WTC11 (cell line): ENCODE measurements around the gene RGS13. TPM values are rescaled to one million over a fixed set of nuclear protein-coding genes. Genes with fewer than 3 reads are reported as not detected.

Experiments
- ATAC-seq: fragments of 200-7000 bp; cut with Tn5 transposase; 2 replicates; pipeline ENCODE4 v1.10.0; 2021; ENCODE audit warnings: mild to moderate bottlenecking, moderate library complexity
- CTCF ChIA-PET: fragments of 300-600 bp; sonication (Branson Sonifier 250); formaldehyde crosslinking; loops from one replicate; lab custom pipeline; 2021; ENCODE audit warnings: antibody characterized with exemption; lab: Charles Lee
- POLR2A ChIA-PET: fragments of 350-600 bp; sonication (Branson Sonifier 250); formaldehyde crosslinking; loops from one replicate; lab custom pipeline; 2021; ENCODE audit warnings: antibody characterized with exemption; lab: Charles Lee
- DNase-seq: peaks from one replicate; pipeline ENCODE4 v3.0.0; 2021; ENCODE audit warnings: low spot score
- H3K27ac Mint-ChIP-seq: 2 replicates; pipeline ENCODE4 v1.8.0; 2021; ENCODE audit warnings: mixed read lengths
- H3K27me3 Mint-ChIP-seq: 2 replicates; pipeline ENCODE4 v1.8.0; 2021; ENCODE audit warnings: low read depth, mild to moderate bottlenecking, moderate library complexity, mixed read lengths
- H3K36me3 Mint-ChIP-seq: 2 replicates; pipeline ENCODE4 v1.8.0; 2021; ENCODE audit warnings: mixed read lengths
- H3K4me1 Mint-ChIP-seq: 2 replicates; pipeline ENCODE4 v1.8.0; 2022; ENCODE audit warnings: mixed read lengths
- H3K4me3 Mint-ChIP-seq: 2 replicates; pipeline ENCODE4 v1.8.0; 2021; ENCODE audit warnings: mild to moderate bottlenecking, moderate library complexity, mixed read lengths
- H3K9me3 Mint-ChIP-seq: 2 replicates; pipeline ENCODE4 v1.8.0; 2021; ENCODE audit warnings: mixed read lengths
- ARID4B ChIP-seq: sonication (generic); formaldehyde crosslinking; IDR thresholded peaks from 2 replicates; pipeline ENCODE4 v1.8.0; 2023; ENCODE audit warnings: missing genetic modification reagents, mild to moderate bottlenecking, borderline replicate concordance
- CDX4 ChIP-seq: fragments of 250-450 bp; sonication (Bioruptor Pico); IDR thresholded peaks from 2 replicates; pipeline ENCODE4 v1.9.0; 2021; ENCODE audit warnings: moderate library complexity, mild to moderate bottlenecking, inconsistent platforms, borderline replicate concordance
- CREM ChIP-seq: sonication (generic); formaldehyde crosslinking; IDR thresholded peaks from 2 replicates; pipeline ENCODE4 v1.8.1; 2022; ENCODE audit warnings: mild to moderate bottlenecking, missing genetic modification reagents, moderate library complexity
- E2F1 ChIP-seq: sonication (generic); formaldehyde crosslinking; IDR thresholded peaks from 2 replicates; pipeline ENCODE4 v1.8.0; 2022; ENCODE audit warnings: mild to moderate bottlenecking, missing genetic modification reagents
- EMX1 ChIP-seq: fragments of 250-450 bp; sonication (Bioruptor Pico); IDR thresholded peaks from 2 replicates; pipeline ENCODE4 v1.8.0; 2021; ENCODE audit warnings: mild to moderate bottlenecking
- FOXJ3 ChIP-seq: sonication (generic); formaldehyde crosslinking; IDR thresholded peaks from 2 replicates; pipeline ENCODE4 v1.9.0; 2021; ENCODE audit warnings: missing genetic modification reagents, mild to moderate bottlenecking, borderline replicate concordance
- GABPB1 ChIP-seq: sonication (generic); formaldehyde crosslinking; IDR thresholded peaks from 2 replicates; pipeline ENCODE4 v1.8.1; 2023; ENCODE audit warnings: mild to moderate bottlenecking, missing genetic modification reagents
- HMGA2 ChIP-seq: fragments of 250-450 bp; sonication (Bioruptor Pico); IDR thresholded peaks from 2 replicates; pipeline ENCODE4 v1.4.0; 2021; ENCODE audit warnings: mild to moderate bottlenecking, moderate library complexity
- NFATC4 ChIP-seq: fragments of 250-450 bp; sonication (Bioruptor Pico); IDR thresholded peaks from 2 replicates; pipeline ENCODE4 v1.9.0; 2021; ENCODE audit warnings: mild to moderate bottlenecking
- NFE2L1 ChIP-seq: sonication (generic); formaldehyde crosslinking; IDR thresholded peaks from 2 replicates; pipeline ENCODE4 v1.8.1; 2023; ENCODE audit warnings: missing genetic modification reagents
- NFYB ChIP-seq: sonication (generic); formaldehyde crosslinking; conservative IDR thresholded peaks from 2 replicates; pipeline ENCODE4 v1.8.0; 2022; ENCODE audit warnings: low read depth, missing genetic modification reagents
- PRDM15 ChIP-seq: sonication (generic); formaldehyde crosslinking; IDR thresholded peaks from 2 replicates; pipeline ENCODE4 v1.8.0; 2022; ENCODE audit warnings: missing genetic modification reagents
- USF1 ChIP-seq: sonication (generic); formaldehyde crosslinking; IDR thresholded peaks from 2 replicates; pipeline ENCODE4 v1.8.0; 2022; ENCODE audit warnings: mild to moderate bottlenecking, missing genetic modification reagents
- ZNF317 ChIP-seq: sonication (generic); formaldehyde crosslinking; IDR thresholded peaks from 2 replicates; pipeline ENCODE4 v1.8.1; 2023; ENCODE audit warnings: low read depth, mild to moderate bottlenecking, moderate library complexity, missing genetic modification reagents, borderline replicate concordance
- ZNF532 ChIP-seq: fragments of 250-450 bp; sonication (Bioruptor Pico); IDR thresholded peaks from 2 replicates; pipeline ENCODE4 v1.9.0; 2021; ENCODE audit warnings: mild to moderate bottlenecking, borderline replicate concordance
- ZNF671 ChIP-seq: fragments of 250-450 bp; sonication (Bioruptor Pico); IDR thresholded peaks from 2 replicates; pipeline ENCODE4 v1.8.0; 2021; ENCODE audit warnings: mild to moderate bottlenecking
- total RNA-seq: library from RNA; stranded (reverse); gene quantifications from 3 replicates; pipeline ENCODE4 v1.2.3, GENCODE V29; 2021

RGS13 gene
- total RNA-seq, 1 experiment from 2014 or later: not detected

- Mint-ChIP-seq H3K27ac (no peak overlapping the region), H3K4me1 (no peaks in the 10 kb centered on the region), H3K4me3 (no peak overlapping the region), H3K27me3 (no peaks in the 10 kb centered on the region), H3K9me3 (no peaks in the 10 kb centered on the region), H3K36me3 (no peaks in the 10 kb centered on the region)
- ChIA-PET CTCF (no interaction called here), POLR2A (no interaction called here)
- DNase-seq: no peak
- ATAC-seq: no peak
- TF ChIP-seq USF1 (CRISPR knock-in tag): no peak
Observed at GRCh38 chr1:192654591-192655251, 18.8 kb downstream of the RGS13 start.

DNA sequence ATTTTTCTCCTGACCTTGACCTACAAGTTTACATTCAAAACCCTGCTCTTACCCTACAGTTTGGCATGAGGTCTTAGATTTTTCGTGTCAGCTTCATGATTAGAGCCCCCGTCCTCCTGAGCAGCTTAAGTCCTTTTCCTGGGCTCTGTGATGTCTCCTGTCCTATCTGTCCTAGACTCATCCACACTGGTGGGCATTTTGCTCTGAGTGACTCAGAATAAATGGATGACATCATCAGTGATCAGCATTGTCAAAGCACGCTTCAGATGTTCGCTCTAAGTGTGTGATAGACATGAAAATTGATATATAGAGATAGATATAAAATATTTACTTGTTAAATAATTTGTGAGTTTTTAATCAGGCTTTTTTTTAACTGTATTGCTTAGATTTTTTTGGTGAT, 21.8 kb downstream of the RGS13 start:
- Mint-ChIP-seq H3K27ac (no peak overlapping the region), H3K4me3 (no peak overlapping the region), H3K9me3 (peaks cover 11% of the 10 kb centered on the region), H3K36me3 (no peaks in the 10 kb centered on the region), H3K4me1 (no peaks in the 10 kb centered on the region), H3K27me3 (no peaks in the 10 kb centered on the region)
- POLR2A ChIA-PET: no interaction called here
- CTCF ChIA-PET: no interaction called here
- no peak for ATAC-seq
- TF ChIP-seq ZNF532: no peak
- no peak for TF ChIP-seq CREM
- no peak for TF ChIP-seq E2F1 (CRISPR knock-in tag)
- no peak for TF ChIP-seq HMGA2 (CRISPR knock-in tag)
- TF ChIP-seq EMX1: no peak
- TF ChIP-seq ZNF671 (CRISPR knock-in tag): no peak
- no peak for TF ChIP-seq ARID4B
- no peak for TF ChIP-seq NFATC4
- no peak for TF ChIP-seq FOXJ3 (CRISPR knock-in tag)
- DNase-seq: no peak

DNA sequence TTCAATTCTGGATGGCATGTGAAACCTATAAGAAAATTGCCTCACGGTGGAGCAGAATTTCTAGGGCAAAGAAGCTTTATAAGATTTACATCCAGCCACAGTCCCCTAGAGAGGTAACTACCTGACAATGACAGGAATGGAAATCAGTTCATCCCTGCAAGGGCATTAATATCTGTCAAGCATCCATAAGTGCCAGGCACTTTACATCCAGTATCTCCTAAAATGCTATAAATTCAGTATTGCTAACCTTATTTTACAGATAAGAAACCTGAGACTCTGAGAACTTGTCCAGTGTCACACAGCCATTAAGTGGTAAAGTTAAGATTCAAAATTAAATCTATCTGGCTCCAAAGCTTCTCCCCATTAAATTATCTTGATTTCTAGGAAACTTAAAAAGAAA, 22.3 kb downstream of the RGS13 start:
- Mint-ChIP-seq H3K9me3 (peaks cover 14% of the 10 kb centered on the region), H3K36me3 (no peaks in the 10 kb centered on the region), H3K4me1 (no peaks in the 10 kb centered on the region), H3K27ac (no peak overlapping the region), H3K27me3 (no peaks in the 10 kb centered on the region), H3K4me3 (no peak overlapping the region)
- ATAC-seq (no peak), DNase-seq (no peak)
- ChIA-PET POLR2A (no interaction called here), CTCF (no interaction called here)
- no peak for TF ChIP-seq ZNF317
- no peak for TF ChIP-seq GABPB1
- TF ChIP-seq PRDM15 (CRISPR knock-in tag): no peak
- no peak for TF ChIP-seq NFE2L1
- no peak for TF ChIP-seq CDX4 (CRISPR knock-in tag)
- no peak for TF ChIP-seq NFYB (CRISPR knock-in tag)
- TF ChIP-seq NFATC4: no peak
